Measurements from ENCODE around the gene SERPINB13.

The SERPINB13 gene
- total RNA-seq, result 0 reads per million in 2 donors

- DNase-seq, result no peak
Measured at GRCh38 chr18:63586966-63587365, at the start of gene SERPINB13. SERPINB13 (plus strand) TSS chr18:63587343; CDS start chr18:63588668, 1,325 bp downstream.

- no peak for DNase-seq
Measured at GRCh38 chr18:63539904-63540510, 47.1 kb upstream of the SERPINB13 start.

- no peak for DNase-seq
Measured at GRCh38 chr18:63542069-63542468, 45.1 kb upstream of the SERPINB13 start, which contains the start of gene SERPINB12. SERPINB12 (plus strand) TSS chr18:63542369; CDS start chr18:63556160, 13,791 bp downstream.

- DNase-seq, result no peak
Measured at GRCh38 chr18:63544017-63544416, 43.1 kb upstream of the SERPINB13 start.

- DNase-seq, result no peak
Measured at GRCh38 chr18:63545000-63545399, 42.1 kb upstream of the SERPINB13 start.

- DNase-seq, result no peak
Measured at GRCh38 chr18:63550068-63550467, 37.1 kb upstream of the SERPINB13 start.

- DNase-seq, result no peak
Measured at GRCh38 chr18:63551769-63552168, 35.4 kb upstream of the SERPINB13 start.

- DNase-seq, result no peak
Measured at GRCh38 chr18:63552581-63552980, 34.6 kb upstream of the SERPINB13 start.

GRCh38 chr18:63553081-63553480, 34.1 kb upstream of the SERPINB13 start:
- DNase-seq, result no peak

GRCh38 chr18:63559567-63560491, 27.3 kb upstream of the SERPINB13 start:
- no peak for DNase-seq

- DNase-seq, result no peak
Measured at GRCh38 chr18:63562284-63562683, 24.9 kb upstream of the SERPINB13 start.

- DNase-seq, result no peak
Measured at GRCh38 chr18:63564021-63564420, 23.1 kb upstream of the SERPINB13 start.

- no peak for DNase-seq
Measured at GRCh38 chr18:63564561-63564960, 22.6 kb upstream of the SERPINB13 start.

- DNase-seq, result no peak
Measured at GRCh38 chr18:63567276-63567675, 19.9 kb upstream of the SERPINB13 start.

- no peak for DNase-seq
Measured at GRCh38 chr18:63567825-63568224, 19.3 kb upstream of the SERPINB13 start.

- no peak for DNase-seq
Measured at GRCh38 chr18:63570721-63571120, 16.4 kb upstream of the SERPINB13 start.

- no peak for DNase-seq
Measured at GRCh38 chr18:63575681-63576080, 11.5 kb upstream of the SERPINB13 start.

GRCh38 chr18:63578357-63578958, 8.7 kb upstream of the SERPINB13 start:
- peak in 1 of 5 experiments; percentile 24 for DNase-seq

GRCh38 chr18:63579616-63580015, 7.5 kb upstream of the SERPINB13 start:
- no peak for DNase-seq

GRCh38 chr18:63585988-63586387, 1.2 kb upstream of the SERPINB13 start:
- DNase-seq, result no peak

GRCh38 chr18:63586431-63586830, 712 bp upstream of the SERPINB13 start:
- no peak for DNase-seq

GRCh38 chr18:63588909-63589308, 1.8 kb downstream of the SERPINB13 start:
- no peak for DNase-seq

- DNase-seq, result no peak
Measured at GRCh38 chr18:63590373-63590772, 3.2 kb downstream of the SERPINB13 start.
